Activated naive CD8-positive, alpha-beta T cell treated with anti-CD3 and anti-CD28 coated beads for 36 hours (primary cell): Measurements from ENCODE around the gene FSTL4. TPM values are rescaled to one million over a fixed set of nuclear protein-coding genes. Genes with fewer than 3 reads are reported as not detected.

Experiments used
- DNase-seq: peaks from one replicate; pipeline ENCODE4 v3.0.0; 2021
- H3K27ac Mint-ChIP-seq: one replicate; pipeline ENCODE4 v1.8.0; 2022; ENCODE audit warnings: mild to moderate bottlenecking, moderate library complexity, mixed read lengths
- H3K27me3 Mint-ChIP-seq: one replicate; pipeline ENCODE4 v1.8.0; 2022; ENCODE audit warnings: mild to moderate bottlenecking, mixed read lengths
- H3K36me3 Mint-ChIP-seq: one replicate; pipeline ENCODE4 v1.8.0; 2021; ENCODE audit warnings: mild to moderate bottlenecking, mixed read lengths
- H3K4me1 Mint-ChIP-seq: one replicate; pipeline ENCODE4 v1.8.0; 2021; ENCODE audit warnings: mixed read lengths
- H3K4me3 Mint-ChIP-seq: one replicate; pipeline ENCODE4 v1.8.0; 2022; ENCODE audit warnings: mild to moderate bottlenecking, moderate library complexity, mixed read lengths
- H3K9me3 Mint-ChIP-seq: one replicate; pipeline ENCODE4 v1.8.0; 2022; ENCODE audit warnings: mixed read lengths
- total RNA-seq, 2 experiments: library from RNA; stranded (reverse); gene quantifications; one replicate each; pipeline ENCODE4 v1.2.3, GENCODE V29; 2021

The FSTL4 gene
- total RNA-seq, 2 experiments from 2014 or later, result 0.10 to 0.29 TPM

DNA sequence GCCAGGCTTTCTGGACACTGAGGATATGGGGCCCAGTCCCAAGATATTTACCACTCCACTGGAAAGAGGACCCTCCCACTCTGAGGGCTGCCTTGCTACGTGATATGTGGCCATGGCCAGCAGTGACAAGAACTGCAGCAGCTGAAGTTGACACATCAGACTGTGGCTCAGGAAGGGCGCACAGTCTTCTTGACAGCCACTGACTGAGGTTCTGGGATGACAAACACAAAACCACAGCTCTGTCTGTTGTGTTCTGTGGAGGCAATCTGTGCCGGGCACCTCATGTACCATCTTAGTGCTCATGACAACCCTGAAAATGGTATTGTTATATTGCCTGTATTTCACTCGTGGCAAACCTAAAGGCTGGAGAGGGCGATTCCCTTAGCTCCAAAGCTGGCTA is 16.9 kb downstream of the FSTL4 start:
- Mint-ChIP-seq H3K4me3 (no peak overlapping the region), H3K36me3 (no peaks in the 10 kb centered on the region), H3K9me3 (no peaks in the 10 kb centered on the region), H3K27me3 (no peaks in the 10 kb centered on the region), H3K27ac (no peak overlapping the region), H3K4me1 (no peaks in the 10 kb centered on the region)
- DNase-seq, result no peak

DNA sequence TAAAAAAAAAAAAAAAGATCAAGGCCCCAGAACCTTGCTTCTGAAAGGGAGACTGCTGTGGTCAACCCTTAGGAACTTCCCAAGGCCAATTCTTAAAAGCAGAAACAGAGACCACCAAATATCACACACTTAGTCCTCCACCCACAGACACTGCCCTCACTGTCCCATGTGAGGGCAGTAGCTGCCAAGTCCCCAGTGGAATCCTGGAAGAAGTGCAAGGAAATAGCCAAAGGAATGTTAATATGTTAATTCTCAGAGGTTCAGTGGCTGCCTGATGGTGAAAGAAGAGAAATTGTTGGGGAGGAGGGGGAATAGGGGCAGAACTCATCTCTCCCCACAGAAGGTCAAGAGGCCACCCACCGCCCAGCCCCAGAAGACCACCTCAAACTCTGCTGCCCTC is 23.1 kb downstream of the FSTL4 start:
- Mint-ChIP-seq H3K4me3 (no peak overlapping the region), H3K9me3 (no peaks in the 10 kb centered on the region), H3K36me3 (no peaks in the 10 kb centered on the region), H3K27ac (no peak overlapping the region), H3K4me1 (no peaks in the 10 kb centered on the region), H3K27me3 (no peaks in the 10 kb centered on the region)
- DNase-seq, result no peak

GRCh38 chr5:133582971-133583370 is 29.4 kb downstream of the FSTL4 start:
- Mint-ChIP-seq H3K27ac (no peak overlapping the region), H3K36me3 (no peaks in the 10 kb centered on the region), H3K9me3 (no peaks in the 10 kb centered on the region), H3K4me3 (no peak overlapping the region), H3K4me1 (no peaks in the 10 kb centered on the region), H3K27me3 (peaks cover 13% of the 10 kb centered on the region)
- no peak for DNase-seq

GRCh38 chr5:133581918-133582317 is 30.4 kb downstream of the FSTL4 start:
- Mint-ChIP-seq H3K27me3 (peaks cover 13% of the 10 kb centered on the region), H3K9me3 (no peaks in the 10 kb centered on the region), H3K4me3 (no peak overlapping the region), H3K4me1 (no peaks in the 10 kb centered on the region), H3K27ac (no peak overlapping the region), H3K36me3 (no peaks in the 10 kb centered on the region)
- DNase-seq, result no peak

DNA sequence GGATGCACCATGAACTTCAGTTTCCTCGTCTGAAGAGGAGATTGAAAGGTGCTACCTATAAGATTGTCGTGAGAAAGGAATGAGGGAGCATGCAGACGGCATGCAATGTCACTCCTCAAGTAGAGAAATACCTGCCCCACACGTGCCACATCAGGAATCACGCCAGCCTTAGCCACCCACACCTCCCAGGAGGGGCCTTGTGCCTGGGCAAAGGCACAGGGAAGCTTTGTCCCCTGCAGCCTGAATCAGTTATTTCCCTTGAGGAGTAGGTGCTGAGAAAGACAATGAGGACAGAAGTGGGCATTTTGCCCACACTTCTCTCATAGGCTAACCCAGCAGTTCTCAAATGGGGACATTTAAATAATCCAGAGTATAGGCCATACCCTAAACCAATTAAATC is 31.0 kb downstream of the FSTL4 start:
- Mint-ChIP-seq H3K36me3 (no peaks in the 10 kb centered on the region), H3K4me1 (no peaks in the 10 kb centered on the region), H3K27me3 (peaks cover 13% of the 10 kb centered on the region), H3K27ac (no peak overlapping the region), H3K4me3 (no peak overlapping the region), H3K9me3 (no peaks in the 10 kb centered on the region)
- DNase-seq, result no peak

DNA sequence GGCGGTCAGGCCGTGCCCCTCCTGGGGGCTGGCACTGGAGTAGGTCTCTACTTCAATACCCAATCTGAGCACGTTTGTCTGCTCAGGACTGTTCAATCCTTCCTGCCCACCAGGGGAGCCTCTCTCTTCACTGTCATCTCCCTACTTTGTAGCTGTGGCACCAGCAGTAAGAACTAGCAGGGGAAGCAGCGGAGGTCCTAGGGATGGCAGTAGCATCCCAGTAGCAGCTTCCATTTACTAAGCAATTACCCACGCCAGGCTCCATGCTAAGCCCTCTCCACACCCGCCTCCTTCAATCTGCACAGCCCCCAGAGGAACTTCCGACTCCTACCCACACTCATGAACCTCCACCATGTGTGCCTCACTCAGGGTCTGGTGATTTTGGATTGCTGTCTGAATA is 31.7 kb downstream of the FSTL4 start:
- no peak overlapping the region for H3K27ac Mint-ChIP-seq
- no peak for DNase-seq
- H3K4me1 Mint-ChIP-seq, result no peaks in the 10 kb centered on the region
- H3K4me3 Mint-ChIP-seq, result no peak overlapping the region
- peaks cover 13% of the 10 kb centered on the region for H3K27me3 Mint-ChIP-seq
- H3K36me3 Mint-ChIP-seq, result no peaks in the 10 kb centered on the region
- no peaks in the 10 kb centered on the region for H3K9me3 Mint-ChIP-seq

DNA sequence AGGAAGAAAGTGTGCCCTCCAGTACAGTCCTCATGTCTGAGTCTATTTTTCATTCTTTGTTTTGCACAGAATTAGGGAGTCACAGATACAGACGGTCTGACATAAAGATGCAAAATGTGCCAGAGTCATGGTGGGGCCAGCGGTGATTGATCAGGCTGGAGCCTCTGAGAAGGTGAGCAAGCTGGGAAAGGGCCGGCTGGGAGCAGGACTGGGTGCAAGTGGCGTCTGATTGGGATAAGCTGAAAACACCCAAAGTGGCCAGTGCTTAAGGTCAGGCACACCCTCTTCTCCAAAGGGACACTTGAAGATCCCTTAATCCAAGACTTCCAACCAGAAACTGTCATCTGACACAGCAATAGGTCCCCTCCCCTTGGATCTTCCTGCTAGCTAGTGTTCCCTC is 32.6 kb downstream of the FSTL4 start:
- H3K27ac Mint-ChIP-seq, result no peak overlapping the region
- no peak overlapping the region for H3K4me3 Mint-ChIP-seq
- peaks cover 13% of the 10 kb centered on the region for H3K27me3 Mint-ChIP-seq
- no peaks in the 10 kb centered on the region for H3K9me3 Mint-ChIP-seq
- DNase-seq, result no peak
- no peaks in the 10 kb centered on the region for H3K36me3 Mint-ChIP-seq
- no peaks in the 10 kb centered on the region for H3K4me1 Mint-ChIP-seq

DNA sequence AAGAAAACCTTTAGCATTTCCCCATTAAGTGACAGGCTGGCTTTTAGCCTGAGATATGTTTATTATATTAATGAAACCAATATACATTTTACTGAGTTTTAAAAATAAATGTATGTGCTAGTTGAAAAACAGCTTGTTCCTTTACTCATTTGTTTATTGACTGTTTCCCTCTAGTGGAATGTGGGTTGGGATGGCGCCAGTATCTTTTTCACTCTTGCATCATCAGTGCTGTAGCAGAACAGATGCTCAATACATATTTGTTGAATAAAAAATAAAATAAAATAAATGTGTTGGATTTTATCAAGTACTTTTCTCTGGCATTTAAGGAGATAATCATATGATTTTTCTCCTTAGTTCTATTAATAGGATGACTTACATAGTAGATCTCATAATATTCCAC is 43.0 kb downstream of the FSTL4 start:
- Mint-ChIP-seq H3K4me3 (no peak overlapping the region), H3K9me3 (peaks cover 8% of the 10 kb centered on the region), H3K4me1 (peaks cover 2% of the 10 kb centered on the region), H3K36me3 (peaks cover 3% of the 10 kb centered on the region), H3K27me3 (peaks cover 34% of the 10 kb centered on the region), H3K27ac (no peak overlapping the region)
- DNase-seq, result no peak

GRCh38 chr5:133565993-133566392 is 46.3 kb downstream of the FSTL4 start:
- DNase-seq, result peak; percentile 15
- Mint-ChIP-seq H3K27me3 (peaks cover 25% of the 10 kb centered on the region), H3K4me1 (peaks cover 2% of the 10 kb centered on the region), H3K27ac (no peak overlapping the region), H3K36me3 (no peaks in the 10 kb centered on the region), H3K4me3 (no peak overlapping the region), H3K9me3 (no peaks in the 10 kb centered on the region)

DNA sequence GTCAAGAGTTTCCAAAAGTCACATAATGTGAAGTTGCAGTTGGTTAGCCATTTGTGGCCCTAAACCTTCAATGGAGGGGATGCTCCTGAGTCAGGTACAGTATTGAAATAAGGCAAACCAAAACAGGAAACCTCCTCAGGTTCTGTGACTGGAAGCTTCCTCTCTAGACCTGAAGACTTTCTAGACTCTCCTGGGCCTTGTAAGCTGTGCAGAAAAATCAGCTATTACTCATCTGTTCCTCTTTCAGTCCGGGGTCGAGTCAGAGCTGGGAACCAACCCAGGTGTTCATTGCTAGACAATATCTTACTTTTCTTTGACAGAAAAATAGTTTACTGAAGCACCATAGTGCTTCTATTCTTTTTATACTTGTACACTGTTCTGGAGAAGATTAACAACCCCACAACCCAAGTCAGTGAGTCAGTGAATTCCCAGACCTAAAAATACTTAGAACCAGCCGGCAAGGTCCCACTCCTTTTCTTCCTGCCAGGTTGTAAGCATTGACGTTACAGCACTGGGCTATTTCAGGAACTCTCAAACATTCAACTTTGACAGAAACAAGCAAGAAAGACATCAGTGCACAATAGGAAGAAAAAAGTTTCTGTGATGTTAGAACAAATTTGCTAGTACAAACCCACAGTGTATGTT is 47.3 kb downstream of the FSTL4 start:
- Mint-ChIP-seq H3K27ac (no peak overlapping the region), H3K9me3 (no peaks in the 10 kb centered on the region), H3K36me3 (no peaks in the 10 kb centered on the region), H3K27me3 (peaks cover 19% of the 10 kb centered on the region), H3K4me1 (peaks cover 2% of the 10 kb centered on the region), H3K4me3 (no peak overlapping the region)
- DNase-seq, result no peak

- no peak for DNase-seq
- Mint-ChIP-seq H3K27me3 (peaks cover 17% of the 10 kb centered on the region), H3K36me3 (no peaks in the 10 kb centered on the region), H3K27ac (no peak overlapping the region), H3K9me3 (no peaks in the 10 kb centered on the region), H3K4me1 (peaks cover 2% of the 10 kb centered on the region), H3K4me3 (no peak overlapping the region)
Measured at GRCh38 chr5:133562554-133562953, 49.8 kb downstream of the FSTL4 start.

DNA sequence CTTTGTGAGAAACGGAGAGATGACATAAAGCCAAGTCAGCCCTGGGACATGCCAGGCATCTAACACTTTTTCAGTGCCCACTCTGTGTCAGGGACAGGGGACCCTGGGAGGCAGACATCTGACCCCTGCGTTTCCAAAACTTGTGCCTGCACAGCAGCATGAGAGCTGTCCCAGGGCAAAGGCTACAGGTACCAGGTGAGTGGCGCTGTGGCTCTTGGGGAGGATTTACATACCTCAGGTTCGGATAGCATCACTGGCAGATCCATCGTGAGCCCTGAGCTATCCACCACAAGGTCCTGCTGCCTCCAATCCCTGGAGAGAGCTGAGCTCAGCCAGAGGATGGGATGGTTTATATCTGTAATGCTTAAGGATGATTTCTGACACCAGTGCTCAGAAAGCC is 52.4 kb downstream of the FSTL4 start:
- peaks cover 19% of the 10 kb centered on the region for H3K27me3 Mint-ChIP-seq
- no peak for DNase-seq

DNA sequence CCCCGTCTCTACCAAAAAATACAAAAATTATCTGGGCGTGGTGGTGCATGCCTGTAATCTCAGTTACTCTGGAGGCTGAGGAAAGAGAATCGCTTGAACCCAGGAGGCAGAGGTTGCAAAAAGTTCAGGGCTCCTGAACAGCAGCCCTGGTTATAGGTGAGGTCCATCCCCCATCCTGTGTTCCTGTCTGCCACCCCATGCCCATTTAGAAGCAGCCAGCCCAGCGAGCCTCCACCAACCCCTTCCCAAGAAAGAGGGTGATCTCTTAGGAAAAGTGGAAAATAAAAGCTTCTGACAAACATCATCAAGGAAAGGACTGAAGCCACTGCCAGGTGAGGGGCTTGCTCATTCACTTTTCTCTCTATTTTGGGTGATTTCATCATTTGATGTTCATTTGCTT is 55.8 kb downstream of the FSTL4 start:
- no peaks in the 10 kb centered on the region for H3K9me3 Mint-ChIP-seq
- H3K27ac Mint-ChIP-seq, result no peak overlapping the region
- H3K36me3 Mint-ChIP-seq, result no peaks in the 10 kb centered on the region

More for the DNA sequence above, 52.4 kb downstream of the FSTL4 start:
- Mint-ChIP-seq H3K4me1 (no peaks in the 10 kb centered on the region), H3K4me3 (no peak overlapping the region), H3K27ac (no peak overlapping the region), H3K36me3 (no peaks in the 10 kb centered on the region), H3K9me3 (no peaks in the 10 kb centered on the region)

DNA sequence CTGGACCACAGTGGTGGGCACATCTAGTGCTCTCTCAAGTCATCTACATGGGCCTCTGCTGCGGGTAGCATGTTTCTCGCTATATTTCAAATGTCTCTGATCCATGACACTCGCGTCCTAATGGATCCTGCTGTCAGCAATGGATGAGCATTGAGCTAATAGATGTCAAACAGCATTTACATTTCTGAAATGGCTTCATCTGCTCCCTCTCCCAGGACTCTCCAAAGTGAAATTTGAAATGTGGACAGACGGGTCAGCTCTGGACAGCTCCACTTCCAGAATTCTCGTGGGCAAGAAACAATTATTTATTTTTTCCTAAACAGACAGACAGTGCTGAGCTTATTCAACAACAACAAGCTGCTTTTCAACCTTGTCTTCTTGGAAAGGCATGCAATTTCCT is 58.1 kb downstream of the FSTL4 start:
- DNase-seq, result no peak
- no peaks in the 10 kb centered on the region for H3K36me3 Mint-ChIP-seq
- H3K27ac Mint-ChIP-seq, result no peak overlapping the region
- no peaks in the 10 kb centered on the region for H3K4me1 Mint-ChIP-seq
- no peak overlapping the region for H3K4me3 Mint-ChIP-seq
- no peaks in the 10 kb centered on the region for H3K9me3 Mint-ChIP-seq
- H3K27me3 Mint-ChIP-seq, result peaks cover 25% of the 10 kb centered on the region

More for the DNA sequence above, 55.8 kb downstream of the FSTL4 start:
- DNase-seq, result no peak
- H3K4me1 Mint-ChIP-seq, result no peaks in the 10 kb centered on the region
- peaks cover 21% of the 10 kb centered on the region for H3K27me3 Mint-ChIP-seq
- no peak overlapping the region for H3K4me3 Mint-ChIP-seq

DNA sequence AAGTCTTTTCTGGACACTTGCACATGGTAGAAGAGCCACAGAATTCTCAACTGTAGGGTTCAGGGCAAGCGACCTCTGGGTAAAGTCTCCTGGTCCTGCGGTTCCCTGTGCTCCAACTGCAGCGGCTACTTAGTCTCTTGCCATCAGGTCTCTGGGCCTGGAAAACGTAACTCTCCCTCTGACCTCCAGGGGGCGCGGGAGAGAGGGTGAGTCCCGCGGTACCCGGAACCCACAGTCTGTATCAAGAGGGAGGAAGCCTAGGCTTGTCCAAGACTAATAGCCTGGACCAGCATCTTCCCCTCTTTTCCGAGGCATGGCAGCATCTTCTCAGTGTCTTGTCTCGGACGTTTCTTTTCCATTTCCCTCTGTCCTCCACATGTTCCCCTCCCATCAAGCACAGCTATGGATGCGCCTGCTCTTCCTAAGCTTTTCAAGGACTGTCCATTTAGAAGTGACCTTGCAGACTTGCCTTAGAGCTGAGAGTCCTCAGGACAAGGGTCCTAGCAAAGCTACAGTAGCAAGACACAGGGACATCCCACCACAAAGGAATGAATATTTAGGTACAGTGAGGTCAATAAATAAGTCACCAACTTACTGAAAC is 59.3 kb downstream of the FSTL4 start:
- Mint-ChIP-seq H3K36me3 (no peaks in the 10 kb centered on the region), H3K9me3 (no peaks in the 10 kb centered on the region), H3K27me3 (peaks cover 21% of the 10 kb centered on the region), H3K4me3 (no peak overlapping the region), H3K27ac (no peak overlapping the region), H3K4me1 (no peaks in the 10 kb centered on the region)
- DNase-seq, result peak; percentile 56

- no peaks in the 10 kb centered on the region for H3K36me3 Mint-ChIP-seq
- H3K27ac Mint-ChIP-seq, result no peak overlapping the region
- no peaks in the 10 kb centered on the region for H3K4me1 Mint-ChIP-seq
- no peak overlapping the region for H3K4me3 Mint-ChIP-seq
- no peaks in the 10 kb centered on the region for H3K9me3 Mint-ChIP-seq
- DNase-seq, result no peak
- peaks cover 41% of the 10 kb centered on the region for H3K27me3 Mint-ChIP-seq
Measured at GRCh38 chr5:133546500-133546899, 65.8 kb downstream of the FSTL4 start.
